Mesenchymal stem cell (in vitro differentiated cells and primary cell): ENCODE measurements around the gene GOLGA2.

Source experiments
- DNase-seq: peaks from one replicate; pipeline ENCODE4 v3.0.0-alpha.2; 2013
- H2AFZ ChIP-seq: one replicate; pipeline ENCODE4 v1.6.1; 2013; ENCODE audit warnings: low read depth, mild to moderate bottlenecking, control low read depth, inconsistent platforms, low read length, moderate library complexity
- H2AK5ac ChIP-seq: 2 replicates; pipeline ENCODE4 v1.6.1; 2013; ENCODE audit warnings: low read length, moderate library complexity, mild to moderate bottlenecking, inconsistent platforms; ENCODE audit not compliant: severe bottlenecking
- H2BK120ac ChIP-seq: one replicate; pipeline ENCODE4 v1.6.1; 2013; ENCODE audit warnings: low read depth, mild to moderate bottlenecking, inconsistent platforms, low read length, moderate library complexity
- H2BK12ac ChIP-seq, 2 experiments: one replicate each; pipeline ENCODE4 v1.6.1; 2013; ENCODE audit warnings: inconsistent platforms in 2 of 2, low read length in 2 of 2, mild to moderate bottlenecking in 2 of 2, moderate library complexity in 2 of 2, control low read depth in 1 of 2
- H2BK15ac ChIP-seq: one replicate; pipeline ENCODE4 v1.6.1; 2013; ENCODE audit warnings: mild to moderate bottlenecking, low read depth, inconsistent platforms; ENCODE audit not compliant: poor library complexity, severe bottlenecking
- H2BK5ac ChIP-seq: 2 replicates; pipeline ENCODE4 v1.6.1; 2013; ENCODE audit warnings: low read depth, mild to moderate bottlenecking, low read length, control low read depth, inconsistent platforms; ENCODE audit not compliant: poor library complexity, severe bottlenecking
- H3K14ac ChIP-seq, 2 experiments: one replicate each; pipeline ENCODE4 v1.6.1; 2013; ENCODE audit warnings: inconsistent platforms in 2 of 2, low read length in 2 of 2, control low read depth in 1 of 2, mild to moderate bottlenecking in 1 of 2, moderate library complexity in 1 of 2
- H3K18ac ChIP-seq, 2 experiments: one replicate each; pipeline ENCODE4 v1.6.1; 2013; ENCODE audit warnings: inconsistent platforms in 2 of 2, low read length in 2 of 2, control low read depth in 1 of 2, low read depth in 1 of 2, mild to moderate bottlenecking in 1 of 2
- H3K23ac ChIP-seq, 2 experiments: one replicate each; pipeline ENCODE4 v1.6.1; 2013; ENCODE audit warnings: inconsistent platforms in 2 of 2, low read length in 2 of 2, mild to moderate bottlenecking in 2 of 2, moderate library complexity in 2 of 2, control low read depth in 1 of 2
- H3K27ac ChIP-seq: 2 replicates; pipeline ENCODE4 v1.5.1; 2013; ENCODE audit warnings: mild to moderate bottlenecking, moderate library complexity, low read length, control low read depth, inconsistent platforms; ENCODE audit not compliant: poor library complexity, severe bottlenecking
- H3K27me3 ChIP-seq, 2 experiments: 2 replicates each; pipeline versions ENCODE4 v1.6.1 to v1.7.0; 2013; ENCODE audit warnings: low read length in 2 of 2, mild to moderate bottlenecking in 2 of 2, moderate library complexity in 2 of 2, control low read depth in 1 of 2, inconsistent platforms in 1 of 2; ENCODE audit not compliant: control insufficient read depth in 1 of 2, insufficient read depth in 1 of 2
- H3K36me3 ChIP-seq, 2 experiments: 2 replicates each; pipeline versions ENCODE4 v1.6.1 to v1.7.0; 2013; ENCODE audit warnings: low read length in 2 of 2, control low read depth in 1 of 2, inconsistent platforms in 1 of 2, low read depth in 1 of 2, mild to moderate bottlenecking in 1 of 2; ENCODE audit not compliant: insufficient read depth in 2 of 2, control insufficient read depth in 1 of 2
- H3K4ac ChIP-seq, 2 experiments: one replicate each; pipeline ENCODE4 v1.6.1; 2013; ENCODE audit warnings: inconsistent platforms in 2 of 2, low read length in 2 of 2, mild to moderate bottlenecking in 2 of 2, moderate library complexity in 2 of 2, control low read depth in 1 of 2, low read depth in 1 of 2
- H3K4me1 ChIP-seq: 2 replicates; pipeline ENCODE4 v1.6.1; 2013; ENCODE audit warnings: low read depth, low read length, control low read depth; ENCODE audit not compliant: control insufficient read depth, insufficient read depth
- H3K4me2 ChIP-seq: 2 replicates; pipeline ENCODE4 v1.6.1; 2013; ENCODE audit warnings: low read length, mild to moderate bottlenecking, inconsistent platforms; ENCODE audit not compliant: poor library complexity, severe bottlenecking
- H3K4me3 ChIP-seq, 2 experiments: 2 replicates each; pipeline versions ENCODE4 v1.5.1 to v1.7.0; 2013; ENCODE audit warnings: low read length in 2 of 2, mild to moderate bottlenecking in 2 of 2, control low read depth in 1 of 2, low read depth in 1 of 2; ENCODE audit not compliant: insufficient read depth in 1 of 2
- H3K79me1 ChIP-seq: replicated peaks from 2 replicates; pipeline ENCODE4 v1.6.1; 2013; ENCODE audit warnings: mild to moderate bottlenecking, control low read depth, low read length, inconsistent platforms; ENCODE audit not compliant: poor library complexity, severe bottlenecking
- H3K9ac ChIP-seq: 2 replicates; pipeline ENCODE4 v1.7.0; 2013; ENCODE audit warnings: mild to moderate bottlenecking, low read length, moderate library complexity
- H3K9me3 ChIP-seq: 2 replicates; pipeline ENCODE4 v1.7.0; 2013; ENCODE audit warnings: mild to moderate bottlenecking, low read length; ENCODE audit not compliant: control insufficient read depth
- H4K8ac ChIP-seq: one replicate; pipeline ENCODE4 v1.6.1; 2013; ENCODE audit warnings: inconsistent platforms, mild to moderate bottlenecking, low read length, moderate library complexity
- H4K91ac ChIP-seq: one replicate; pipeline ENCODE4 v1.6.1; 2013; ENCODE audit warnings: mild to moderate bottlenecking, low read length, inconsistent platforms
- WGBS: methylation state at CpG from one replicate; pipeline ENCODE4 v1.1.7; 2013; ENCODE audit warnings: mixed read lengths; 5-methylcytosine and 5-hydroxymethylcytosine counted together

Gene GOLGA2

DNA sequence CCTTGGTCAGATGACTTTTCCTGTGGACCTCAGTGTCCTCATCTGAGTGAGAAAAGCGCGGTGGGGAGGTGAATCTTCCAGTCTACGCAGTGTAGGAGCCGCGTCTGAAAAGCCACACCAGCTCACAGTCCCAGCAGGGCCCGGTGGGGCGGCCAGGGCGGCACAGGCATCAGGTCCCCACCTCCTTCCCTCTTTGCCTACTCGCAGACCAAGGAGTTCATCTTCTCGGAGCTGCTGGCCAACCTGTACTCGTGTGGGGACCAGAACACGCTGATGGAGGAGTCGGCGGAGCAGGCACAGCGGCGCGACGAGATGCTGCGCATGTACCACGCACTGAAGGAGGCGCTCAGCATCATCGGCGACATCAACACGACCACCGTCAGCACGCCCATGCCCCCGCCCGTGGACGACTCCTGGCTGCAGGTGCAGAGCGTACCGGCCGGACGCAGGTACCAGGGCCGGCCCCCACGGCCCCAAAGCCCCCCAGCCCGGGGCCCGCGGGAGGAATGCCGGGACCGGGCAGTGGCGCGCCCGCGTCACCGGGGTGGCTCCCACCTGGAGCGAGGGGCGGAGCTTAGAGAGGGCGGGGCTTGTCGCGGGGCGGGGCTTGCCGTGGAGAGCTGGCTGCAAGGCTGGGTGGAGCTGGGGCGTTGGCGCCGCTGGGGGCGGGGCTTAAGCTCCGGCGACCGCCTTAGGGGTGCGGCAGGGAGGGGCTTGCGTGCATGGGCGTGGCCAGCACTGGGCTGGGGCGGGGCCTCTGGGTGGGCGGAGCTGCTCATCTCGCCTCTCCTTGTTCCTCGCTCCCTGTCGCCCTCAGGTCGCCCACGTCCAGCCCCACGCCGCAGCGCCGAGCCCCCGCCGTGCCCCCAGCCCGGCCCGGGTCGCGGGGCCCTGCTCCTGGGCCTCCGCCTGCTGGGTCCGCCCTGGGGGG, 25.6 kb downstream of the GOLGA2 start:
- no peak overlapping the region for H3K4ac ChIP-seq
- no peak overlapping the region for H2BK15ac ChIP-seq
- H3K18ac ChIP-seq, result peak overlapping the region in 1 of 2 experiments; percentile 48
- H3K79me1 ChIP-seq, result no peaks in the 10 kb centered on the region
- H3K36me3 ChIP-seq, result peaks cover 40 to 71% of the 10 kb centered on the region in 2 experiments
- no peak overlapping the region for H4K8ac ChIP-seq
- no peak overlapping the region for H2BK5ac ChIP-seq
- H2BK12ac ChIP-seq, result no peak overlapping the region
- H3K4me1 ChIP-seq, result peaks cover 36% of the 10 kb centered on the region
- no peaks in the 10 kb centered on the region for H3K27me3 ChIP-seq
- H3K14ac ChIP-seq, result no peak overlapping the region
- WGBS, result 44% methylated on average over 73 of the region's 81 CpGs
- H3K9me3 ChIP-seq, result no peaks in the 10 kb centered on the region
- no peak overlapping the region for H3K9ac ChIP-seq
- no peak overlapping the region for H2AK5ac ChIP-seq
- H4K91ac ChIP-seq, result no peak overlapping the region
- peak overlapping the region; percentile 3 for H2AFZ ChIP-seq
- no peak overlapping the region for H3K4me2 ChIP-seq
- no peak overlapping the region for H3K23ac ChIP-seq
- H3K4me3 ChIP-seq, result no peak overlapping the region
- peak overlapping the region; percentile 7 for H2BK120ac ChIP-seq
- no peak overlapping the region for H3K27ac ChIP-seq
- peak; percentile 65 for DNase-seq

DNA sequence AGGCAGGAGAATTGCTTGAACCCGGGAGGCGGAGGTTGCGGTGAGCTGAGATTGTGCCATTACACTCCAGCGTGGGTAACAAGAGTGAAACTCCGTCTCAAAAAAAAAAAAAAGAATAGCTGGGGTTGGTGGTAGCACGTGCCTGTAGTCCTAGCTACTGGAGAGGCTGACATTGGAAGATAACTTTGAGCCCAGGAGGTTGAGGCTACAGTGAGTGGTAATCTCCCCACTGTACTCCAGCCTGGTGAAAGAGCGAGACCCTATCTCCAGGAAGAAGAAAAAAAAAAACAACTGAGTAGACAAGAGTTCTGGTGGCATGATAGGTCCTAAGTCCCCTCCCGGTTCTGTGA, 26.3 kb downstream of the GOLGA2 start:
- Histone ChIP-seq H2BK12ac (no peak overlapping the region), H3K9me3 (no peaks in the 10 kb centered on the region), H2AFZ (no peak overlapping the region), H3K23ac (no peak overlapping the region), H4K8ac (no peak overlapping the region), H3K36me3 (peaks cover 37 to 65% of the 10 kb centered on the region in 2 experiments), H3K27ac (no peak overlapping the region), H3K4me2 (no peak overlapping the region), H2BK120ac (no peak overlapping the region), H2AK5ac (no peak overlapping the region), H3K79me1 (no peaks in the 10 kb centered on the region), H2BK5ac (no peak overlapping the region), H3K18ac (no peak overlapping the region), H3K4me1 (peaks cover 42% of the 10 kb centered on the region), H4K91ac (no peak overlapping the region), H3K27me3 (no peaks in the 10 kb centered on the region), H2BK15ac (no peak overlapping the region), H3K4ac (no peak overlapping the region), H3K4me3 (no peak overlapping the region), H3K9ac (no peak overlapping the region), H3K14ac (no peak overlapping the region)
- 91% methylated on average over 8 of the region's 8 CpGs for WGBS
- no peak for DNase-seq

DNA sequence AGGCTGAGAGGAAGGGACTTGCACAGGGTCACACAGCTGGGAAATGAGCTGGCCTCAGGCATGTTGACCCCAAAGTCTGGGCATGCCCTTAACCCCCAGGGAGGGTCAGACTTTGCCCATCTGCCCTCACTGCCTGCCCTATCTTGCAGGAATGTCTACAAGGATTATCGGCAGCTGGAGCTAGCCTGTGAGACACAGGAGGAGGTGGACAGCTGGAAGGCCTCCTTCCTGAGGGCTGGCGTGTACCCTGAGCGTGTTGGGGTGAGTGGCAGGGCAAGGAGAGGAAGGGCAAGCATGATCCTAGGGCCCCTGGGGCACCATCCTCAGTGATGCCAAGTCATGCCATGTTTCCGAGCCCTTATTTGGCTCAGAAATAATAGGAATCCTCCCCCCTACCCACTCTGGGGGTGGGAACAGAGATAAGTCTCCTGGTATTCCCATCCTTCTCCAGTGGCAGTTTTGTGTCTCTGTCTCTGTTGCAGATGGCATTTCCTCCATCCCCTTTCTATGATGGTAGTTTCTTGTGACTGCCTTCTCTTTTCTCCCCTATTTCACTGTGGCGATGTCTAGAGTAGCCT, 28.5 kb downstream of the GOLGA2 start:
- peak overlapping the region in 1 of 2 experiments; percentile 6 for H3K4ac ChIP-seq
- H3K27me3 ChIP-seq, result no peaks in the 10 kb centered on the region
- no peak overlapping the region for H3K9ac ChIP-seq
- no peak overlapping the region for H2BK120ac ChIP-seq
- H3K4me3 ChIP-seq, result no peak overlapping the region
- H3K9me3 ChIP-seq, result no peaks in the 10 kb centered on the region
- H3K79me1 ChIP-seq, result peaks cover 1% of the 10 kb centered on the region
- H2BK12ac ChIP-seq, result peak overlapping the region in 1 of 2 experiments; percentile 56
- peak overlapping the region in 1 of 2 experiments; percentile 40 for H3K23ac ChIP-seq
- no peak overlapping the region for H3K14ac ChIP-seq
- whole genome bisulfite sequencing, result 81% methylated on average over 4 of the region's 5 CpGs
- no peak overlapping the region for H2AK5ac ChIP-seq
- H2BK5ac ChIP-seq, result no peak overlapping the region
- no peak overlapping the region for H2BK15ac ChIP-seq
- no peak for DNase-seq
- peak overlapping the region; percentile 25 for H4K91ac ChIP-seq
- H2AFZ ChIP-seq, result no peak overlapping the region
- peaks cover 44% of the 10 kb centered on the region for H3K4me1 ChIP-seq
- H3K4me2 ChIP-seq, result no peak overlapping the region
- H3K36me3 ChIP-seq, result peaks cover 25 to 49% of the 10 kb centered on the region in 2 experiments
- peak overlapping the region; percentile 27 for H4K8ac ChIP-seq
- H3K27ac ChIP-seq, result no peak overlapping the region
- peak overlapping the region in 1 of 2 experiments; percentile 58 for H3K18ac ChIP-seq

DNA sequence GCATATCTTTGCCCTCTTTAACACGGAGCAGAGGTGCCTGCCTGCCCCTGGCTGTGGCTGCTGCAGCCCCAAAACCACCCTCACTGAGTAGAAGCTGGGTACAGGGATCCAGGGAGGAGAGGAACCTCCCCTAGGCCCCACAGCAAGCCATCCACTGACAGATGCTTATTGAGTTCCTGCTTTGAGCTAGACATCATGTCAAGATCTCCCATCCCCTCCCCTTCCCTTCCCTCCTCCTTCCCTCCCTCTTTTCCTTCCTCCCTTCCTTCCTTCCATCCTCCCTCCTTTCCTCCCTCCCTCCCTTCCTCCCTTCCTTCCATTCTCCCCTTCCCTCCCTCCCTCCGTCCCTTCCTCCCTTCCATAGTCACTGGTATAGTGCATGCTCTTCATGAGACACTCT, 29.3 kb downstream of the GOLGA2 start:
- Histone ChIP-seq H3K9ac (peak overlapping the region; percentile 32), H2BK120ac (no peak overlapping the region), H3K4me3 (no peak overlapping the region), H4K8ac (peak overlapping the region; percentile 45), H3K23ac (no peak overlapping the region), H2AK5ac (no peak overlapping the region), H2BK5ac (no peak overlapping the region), H3K9me3 (no peaks in the 10 kb centered on the region), H2BK12ac (peak overlapping the region; percentile 81 to 92), H2AFZ (peak overlapping the region; percentile 54), H3K27ac (no peak overlapping the region), H2BK15ac (no peak overlapping the region), H3K79me1 (peaks cover 1% of the 10 kb centered on the region), H4K91ac (peak overlapping the region; percentile 92), H3K36me3 (peaks cover 17 to 54% of the 10 kb centered on the region in 2 experiments), H3K18ac (peak overlapping the region; percentile 35 to 77), H3K4me1 (peaks cover 44% of the 10 kb centered on the region), H3K14ac (no peak overlapping the region), H3K4me2 (no peak overlapping the region), H3K27me3 (no peaks in the 10 kb centered on the region), H3K4ac (peak overlapping the region; percentile 75 to 84)
- no peak for DNase-seq
- 74% methylated on average over 2 of the region's 2 CpGs for WGBS
